Umbilical cord (tissue), 2 donors: Measurements from ENCODE around the gene VEGFA. TPM values are rescaled to one million over a fixed set of nuclear protein-coding genes. Genes with fewer than 3 reads are reported as not detected.

Source experiments
- DNase-seq: peaks from one replicate; pipeline ENCODE4 v3.0.0-alpha.2; 2015; ENCODE audit warnings: low spot score
- total RNA-seq: library from RNA; depleted of rRNA; stranded (reverse); fragments of >200 nt; gene quantifications from one replicate; pipeline ENCODE4 v1.2.3, GENCODE V29; 2014; ENCODE audit warnings: low replicate concordance; ENCODE audit not compliant: insufficient read depth

VEGFA gene
- total RNA-seq, 1 donor from 2014 or later = 210 TPM

GRCh38 chr6:43771858-43772680 lies 2.1 kb downstream of the VEGFA start:
- peak; percentile 45 for DNase-seq

- peak; percentile 30 for DNase-seq
Observed at GRCh38 chr6:43772681-43773049, 2.7 kb downstream of the VEGFA start.

DNA sequence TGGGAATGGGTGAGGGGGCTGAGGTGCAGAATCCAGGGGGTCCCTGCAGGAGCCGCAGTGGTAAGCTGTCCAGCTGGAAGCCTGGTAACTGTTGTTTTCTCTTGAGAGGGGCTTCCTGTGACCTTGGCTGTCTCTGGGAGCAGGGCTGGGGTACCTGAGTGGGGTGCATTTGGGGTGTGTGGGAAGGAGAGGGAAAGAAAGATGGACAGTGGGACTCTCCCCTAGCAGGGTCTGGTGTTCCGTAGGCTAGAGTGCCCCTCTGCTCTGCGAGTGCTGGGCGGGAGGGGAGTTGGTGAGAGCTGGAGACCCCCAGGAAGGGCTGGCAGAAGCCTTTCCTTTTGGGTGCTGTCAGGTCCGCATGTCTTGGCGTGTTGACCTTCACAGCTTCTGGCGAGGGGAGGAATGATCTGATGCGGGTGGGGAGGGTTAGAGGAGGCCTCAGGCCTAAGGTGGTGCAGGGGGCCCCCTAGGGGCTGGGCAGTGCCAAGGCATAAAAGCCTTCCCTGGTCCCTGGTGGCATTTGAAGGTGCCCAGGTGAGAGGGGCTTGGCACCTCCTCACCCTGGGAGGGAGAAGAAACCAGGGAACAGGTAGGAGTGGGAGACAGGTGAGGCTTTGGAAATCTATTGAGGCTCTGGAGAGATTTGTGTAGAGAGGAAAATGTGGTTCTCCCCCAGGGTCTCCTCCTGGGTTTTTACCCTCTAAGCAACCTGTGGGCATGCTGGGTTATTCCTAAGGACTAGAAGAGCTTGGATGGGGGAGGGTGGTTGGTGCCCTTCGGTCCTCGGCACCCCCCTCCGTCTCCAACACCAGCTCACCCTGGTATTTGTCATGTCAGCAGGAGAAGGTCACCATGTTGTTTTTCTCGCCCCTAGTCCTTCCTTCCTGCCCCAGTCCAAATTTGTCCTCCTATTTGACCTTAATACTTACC lies 3.3 kb downstream of the VEGFA start:
- DNase-seq = peak; percentile 33

DNA sequence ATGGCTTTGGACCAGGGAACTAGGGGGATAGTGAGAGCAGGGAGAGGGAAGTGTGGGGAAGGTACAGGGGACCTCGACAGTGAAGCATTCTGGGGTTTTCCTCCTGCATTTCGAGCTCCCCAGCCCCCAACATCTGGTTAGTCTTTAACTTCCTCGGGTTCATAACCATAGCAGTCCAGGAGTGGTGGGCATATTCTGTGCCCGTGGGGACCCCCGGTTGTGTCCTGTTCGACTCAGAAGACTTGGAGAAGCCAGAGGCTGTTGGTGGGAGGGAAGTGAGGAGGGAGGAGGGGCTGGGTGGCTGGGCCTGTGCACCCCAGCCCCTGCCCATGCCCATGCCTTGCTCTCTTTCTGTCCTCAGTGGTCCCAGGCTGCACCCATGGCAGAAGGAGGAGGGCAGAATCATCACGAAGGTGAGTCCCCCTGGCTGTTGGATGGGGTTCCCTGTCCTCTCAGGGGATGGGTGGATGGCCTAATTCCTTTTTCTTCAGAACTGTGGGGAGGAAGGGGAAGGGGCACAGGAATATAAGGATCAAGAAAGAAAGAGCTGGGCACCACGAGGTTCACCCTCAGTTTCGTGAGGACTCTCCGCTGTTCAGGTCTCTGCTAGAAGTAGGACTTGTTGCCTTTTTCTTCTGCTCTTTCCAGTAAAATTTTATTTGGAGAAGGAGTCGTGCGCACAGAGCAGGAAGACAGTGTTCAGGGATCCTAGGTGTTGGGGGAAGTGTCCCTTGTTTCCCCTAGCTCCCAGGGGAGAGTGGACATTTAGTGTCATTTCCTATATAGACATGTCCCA lies 4.2 kb downstream of the VEGFA start:
- no peak for DNase-seq

DNA sequence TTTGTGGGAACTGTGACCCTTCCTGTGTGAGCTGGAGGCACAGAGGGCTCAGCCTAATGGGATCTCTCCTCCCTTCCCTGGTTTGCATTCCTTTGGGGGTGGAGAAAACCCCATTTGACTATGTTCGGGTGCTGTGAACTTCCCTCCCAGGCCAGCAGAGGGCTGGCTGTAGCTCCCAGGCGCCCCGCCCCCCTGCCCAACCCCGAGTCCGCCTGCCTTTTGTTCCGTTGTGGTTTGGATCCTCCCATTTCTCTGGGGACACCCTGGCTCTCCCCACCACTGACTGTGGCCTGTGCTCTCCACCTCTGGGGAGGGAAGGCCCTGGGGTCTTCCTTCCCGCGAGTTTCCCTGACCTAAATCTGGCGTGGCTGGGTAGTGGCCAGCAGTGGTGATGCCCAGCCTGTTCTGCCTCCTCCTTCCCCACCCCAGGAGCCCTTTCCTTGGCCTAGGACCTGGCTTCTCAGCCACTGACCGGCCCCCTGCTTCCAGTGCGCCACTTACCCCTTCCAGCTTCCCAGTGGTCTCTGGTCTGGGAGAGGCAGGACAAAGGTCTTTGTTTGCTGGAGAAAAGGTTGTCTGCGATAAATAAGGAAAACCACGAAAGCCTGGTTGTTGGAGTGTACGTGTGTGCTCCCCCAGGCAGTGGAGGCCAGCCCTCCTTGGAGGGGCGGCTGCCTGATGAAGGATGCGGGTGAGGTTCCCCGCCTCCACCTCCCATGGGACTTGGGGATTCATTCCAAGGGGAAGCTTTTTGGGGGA lies 4.9 kb downstream of the VEGFA start:
- peak; percentile 80 for DNase-seq

DNA sequence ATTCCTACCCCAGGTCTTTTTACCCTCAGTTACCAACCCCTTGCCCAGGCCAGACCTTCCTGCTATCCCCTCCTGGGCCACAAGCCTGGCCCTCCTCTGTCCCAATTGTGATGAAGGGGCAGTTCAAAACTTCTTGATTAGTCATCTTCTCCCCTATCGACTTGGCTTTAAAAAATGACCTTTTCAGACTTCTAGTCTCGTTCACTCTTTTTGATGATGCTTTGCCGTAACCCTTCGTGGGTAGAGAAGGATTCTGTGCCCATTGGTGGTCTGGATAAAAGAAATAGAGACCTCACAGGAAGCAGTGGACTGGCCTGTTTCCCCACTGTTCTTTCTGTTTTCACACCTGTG lies 5.5 kb downstream of the VEGFA start:
- DNase-seq = no peak

DNA sequence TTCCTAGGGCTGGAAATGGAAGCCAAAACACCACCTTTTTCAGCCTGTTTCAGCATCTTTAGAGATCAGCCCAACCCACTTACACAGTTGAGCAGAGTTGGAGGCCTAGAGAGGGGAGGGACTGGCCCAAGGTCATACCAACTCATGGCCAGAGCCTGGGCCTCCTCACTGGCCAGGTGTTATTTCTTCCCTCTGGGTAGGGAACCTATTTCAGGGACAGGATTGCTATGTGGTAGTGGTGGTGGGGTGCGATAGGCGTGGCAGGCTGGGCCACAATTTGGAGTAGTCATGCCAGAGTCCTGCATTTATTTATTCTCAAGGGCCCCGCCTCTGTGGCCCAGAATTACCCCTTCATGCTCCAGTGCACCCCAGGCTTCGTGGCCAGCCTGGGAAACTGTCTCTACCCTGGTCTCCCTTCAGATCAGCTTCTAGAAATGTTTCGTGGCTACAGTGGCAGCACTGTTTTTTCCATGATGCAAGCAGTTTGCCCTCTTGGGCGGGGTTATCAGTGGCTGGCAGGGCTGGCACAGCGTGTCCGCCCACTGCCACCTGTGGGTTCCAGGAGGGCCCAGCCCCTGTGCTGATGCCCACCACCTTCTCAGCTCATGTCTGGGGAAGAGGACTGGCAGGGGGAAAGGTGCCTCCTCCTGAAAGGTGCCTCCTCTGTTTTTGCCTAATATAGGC lies 6.2 kb downstream of the VEGFA start:
- no peak for DNase-seq

DNA sequence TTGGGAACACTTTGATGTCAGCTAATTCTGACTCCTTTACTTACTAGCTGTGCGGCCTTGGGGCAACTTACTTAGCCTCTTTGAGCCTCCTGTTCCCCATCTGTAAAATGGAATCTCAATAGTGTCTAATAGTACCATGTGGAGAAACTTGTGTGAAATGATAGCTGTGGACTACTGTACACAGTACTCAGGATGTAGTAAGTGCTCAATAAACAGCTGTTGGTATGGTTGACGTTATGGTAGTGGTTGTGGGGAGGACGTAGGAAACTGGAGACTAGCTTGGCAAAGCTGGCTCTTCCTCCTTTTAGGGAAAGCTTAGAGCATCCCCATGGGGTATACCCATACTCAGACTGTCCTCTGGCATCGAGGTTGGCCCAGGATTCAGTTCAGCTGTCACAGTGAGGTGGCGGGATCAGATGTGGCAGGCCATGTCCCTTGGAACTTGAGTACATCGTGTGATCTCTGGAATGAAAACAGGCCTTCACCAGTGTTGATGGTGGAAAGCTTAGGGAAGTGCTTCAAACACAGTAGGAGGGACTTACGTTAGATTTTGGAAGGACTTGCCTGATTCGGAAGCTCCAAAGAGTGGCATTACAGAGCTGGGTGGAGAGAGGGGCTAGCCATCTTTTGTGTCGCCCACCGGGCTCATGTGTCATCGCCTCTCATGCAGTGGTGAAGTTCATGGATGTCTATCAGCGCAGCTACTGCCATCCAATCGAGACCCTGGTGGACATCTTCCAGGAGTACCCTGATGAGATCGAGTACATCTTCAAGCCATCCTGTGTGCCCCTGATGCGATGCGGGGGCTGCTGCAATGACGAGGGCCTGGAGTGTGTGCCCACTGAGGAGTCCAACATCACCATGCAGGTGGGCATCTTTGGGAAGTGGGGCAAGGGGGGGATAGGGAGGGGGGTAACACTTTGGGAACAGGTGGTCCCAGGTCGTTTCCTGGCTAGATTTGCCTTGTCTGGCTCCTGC lies 7.1 kb downstream of the VEGFA start:
- no peak for DNase-seq

GRCh38 chr6:43778131-43778855 lies 8.3 kb downstream of the VEGFA start:
- DNase-seq = no peak

GRCh38 chr6:43778976-43779851 lies 9.2 kb downstream of the VEGFA start:
- no peak for DNase-seq

DNA sequence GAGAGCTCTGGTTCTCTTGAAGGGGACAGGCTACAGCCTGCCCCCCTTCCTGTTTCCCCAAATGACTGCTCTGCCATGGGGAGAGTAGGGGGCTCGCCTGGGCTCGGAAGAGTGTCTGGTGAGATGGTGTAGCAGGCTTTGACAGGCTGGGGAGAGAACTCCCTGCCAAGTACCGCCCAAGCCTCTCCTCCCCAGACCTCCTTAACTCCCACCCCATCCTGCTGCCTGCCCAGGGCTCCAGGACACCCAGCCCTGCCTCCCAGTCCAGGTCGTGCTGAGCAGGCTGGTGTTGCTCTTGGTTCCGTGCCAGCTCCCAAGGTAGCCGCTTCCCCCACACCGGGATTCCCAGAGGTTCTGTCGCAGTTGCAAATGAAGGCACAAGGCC lies 9.8 kb downstream of the VEGFA start:
- no peak for DNase-seq

GRCh38 chr6:43780293-43780692 lies 10.3 kb downstream of the VEGFA start:
- DNase-seq = no peak

DNA sequence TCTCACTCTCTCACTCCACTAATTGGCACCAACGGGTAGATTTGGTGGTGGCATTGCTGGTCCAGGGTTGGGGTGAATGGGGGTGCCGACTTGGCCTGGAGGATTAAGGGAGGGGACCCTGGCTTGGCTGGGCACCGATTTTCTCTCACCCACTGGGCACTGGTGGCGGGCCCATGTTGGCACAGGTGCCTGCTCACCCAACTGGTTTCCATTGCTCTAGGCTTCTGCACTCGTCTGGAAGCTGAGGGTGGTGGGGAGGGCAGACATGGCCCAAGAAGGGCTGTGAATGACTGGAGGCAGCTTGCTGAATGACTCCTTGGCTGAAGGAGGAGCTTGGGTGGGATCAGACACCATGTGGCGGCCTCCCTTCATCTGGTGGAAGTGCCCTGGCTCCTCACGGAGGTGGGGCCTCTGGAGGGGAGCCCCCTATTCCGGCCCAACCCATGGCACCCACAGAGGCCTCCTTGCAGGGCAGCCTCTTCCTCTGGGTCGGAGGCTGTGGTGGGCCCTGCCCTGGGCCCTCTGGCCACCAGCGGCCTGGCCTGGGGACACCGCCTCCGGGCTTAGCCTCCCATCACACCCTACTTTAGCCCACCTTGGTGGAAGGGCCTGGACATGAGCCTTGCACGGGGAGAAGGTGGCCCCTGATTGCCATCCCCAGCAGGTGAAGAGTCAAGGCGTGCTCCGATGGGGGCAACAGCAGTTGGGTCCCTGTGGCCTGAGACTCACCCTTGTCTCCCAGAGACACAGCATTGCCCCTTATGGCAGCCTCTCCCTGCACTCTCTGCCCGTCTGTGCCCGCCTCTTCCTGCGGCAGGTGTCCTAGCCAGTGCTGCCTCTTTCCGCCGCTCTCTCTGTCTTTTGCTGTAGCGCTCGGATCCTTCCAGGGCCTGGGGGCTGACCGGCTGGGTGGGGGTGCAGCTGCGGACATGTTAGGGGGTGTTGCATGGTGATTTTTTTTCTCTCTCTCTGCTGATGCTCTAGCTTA lies 11.2 kb downstream of the VEGFA start:
- DNase-seq = no peak

DNA sequence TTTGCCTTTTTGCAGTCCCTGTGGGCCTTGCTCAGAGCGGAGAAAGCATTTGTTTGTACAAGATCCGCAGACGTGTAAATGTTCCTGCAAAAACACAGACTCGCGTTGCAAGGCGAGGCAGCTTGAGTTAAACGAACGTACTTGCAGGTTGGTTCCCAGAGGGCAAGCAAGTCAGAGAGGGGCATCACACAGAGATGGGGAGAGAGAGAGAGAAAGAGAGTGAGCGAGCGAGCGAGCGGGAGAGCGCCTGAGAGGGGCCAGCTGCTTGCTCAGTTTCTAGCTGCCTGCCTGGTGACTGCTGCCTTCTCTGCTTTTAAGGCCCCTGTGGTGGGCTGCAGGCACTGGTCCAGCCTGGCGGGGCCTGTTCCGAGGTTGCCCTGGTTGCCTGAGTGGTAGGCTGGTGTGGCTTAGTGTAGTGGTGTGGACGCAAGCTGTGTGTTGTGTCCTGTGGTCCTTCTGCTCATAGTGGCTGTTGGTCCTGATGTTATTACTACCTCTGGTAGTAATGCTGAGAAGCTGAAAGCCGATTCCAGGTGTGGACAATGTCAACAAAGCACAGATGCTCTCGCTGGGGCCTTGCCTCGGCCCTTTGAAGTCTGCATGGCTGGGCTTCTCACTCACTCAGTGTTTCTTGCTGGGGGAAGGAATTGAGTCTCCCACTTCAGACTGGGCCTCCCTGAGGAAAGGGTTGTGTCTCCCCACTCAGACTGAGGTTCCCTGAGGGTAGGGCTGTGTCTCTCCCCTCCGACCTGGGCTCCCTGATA lies 12.1 kb downstream of the VEGFA start:
- DNase-seq = no peak

GRCh38 chr6:43782764-43783513 lies 12.9 kb downstream of the VEGFA start:
- DNase-seq = no peak
